Chondrocyte (in vitro differentiated cells): ENCODE measurements around the gene UBQLN1. TPM values are rescaled to one million over a fixed set of nuclear protein-coding genes. Genes with fewer than 3 reads are reported as not detected.

Experiments used
- DNase-seq: peaks from one replicate; pipeline ENCODE4 v3.0.0; 2021; ENCODE audit warnings: mixed read lengths, low spot score
- H3K27ac Mint-ChIP-seq: one replicate; pipeline ENCODE4 v1.8.0; 2021; ENCODE audit warnings: mild to moderate bottlenecking, moderate library complexity, mixed read lengths; ENCODE audit not compliant: unreplicated experiment
- H3K27me3 Mint-ChIP-seq: 2 replicates; pipeline ENCODE4 v1.8.0; 2021; ENCODE audit warnings: low read depth, mixed read lengths
- H3K36me3 Mint-ChIP-seq: 2 replicates; pipeline ENCODE4 v1.8.0; 2021; ENCODE audit warnings: low read depth, mixed read lengths
- H3K4me1 Mint-ChIP-seq: 2 replicates; pipeline ENCODE4 v1.8.0; 2021; ENCODE audit warnings: low read depth, mild to moderate bottlenecking, mixed read lengths
- H3K4me3 Mint-ChIP-seq: one replicate; pipeline ENCODE4 v1.8.0; 2021; ENCODE audit warnings: mild to moderate bottlenecking, moderate library complexity, mixed read lengths; ENCODE audit not compliant: unreplicated experiment
- H3K9me3 Mint-ChIP-seq: 2 replicates; pipeline ENCODE4 v1.8.0; 2021; ENCODE audit warnings: low read depth, mixed read lengths
- total RNA-seq: library from RNA; stranded (reverse); gene quantifications from 3 replicates; pipeline ENCODE4 v1.2.1, GENCODE V29; 2021
- TF ChIP-seq, protein P1 (sequence below): fragments of 200-600 bp; sonication (generic); IDR thresholded peaks from 2 replicates; pipeline ENCODE4 v1.5.0; 2021; ENCODE audit warnings: antibody characterized with exemption, mild to moderate bottlenecking, moderate library complexity

UBQLN1 gene
- total RNA-seq, 1 donor from 2014 or later, result 83.4 TPM

DNA sequence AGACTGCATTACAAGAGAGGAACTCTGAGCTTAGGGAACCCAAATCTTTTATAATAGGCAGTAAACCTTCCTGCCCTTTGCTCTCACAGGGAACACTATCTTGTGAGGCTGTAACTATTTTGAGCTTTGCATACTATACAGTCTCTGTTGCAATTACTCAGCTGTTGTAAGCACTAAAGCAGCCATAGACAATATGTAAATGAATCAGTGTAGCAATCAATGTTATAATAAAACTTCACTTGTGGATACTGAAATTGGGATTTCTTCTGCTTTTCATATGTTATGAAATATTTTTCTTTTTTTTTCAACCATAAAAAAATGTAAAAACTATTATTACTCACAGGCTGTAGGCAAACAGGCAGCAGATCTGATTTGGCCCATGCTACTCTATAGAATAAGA, 16.7 kb upstream of the UBQLN1 start:
- DNase-seq, result no peak
- no peak overlapping the region for H3K4me3 Mint-ChIP-seq
- H3K27me3 Mint-ChIP-seq, result peaks cover 4% of the 10 kb centered on the region
- peaks cover 3% of the 10 kb centered on the region for H3K9me3 Mint-ChIP-seq
- no peaks in the 10 kb centered on the region for H3K36me3 Mint-ChIP-seq
- H3K4me1 Mint-ChIP-seq, result no peaks in the 10 kb centered on the region
- TF ChIP-seq, protein P1, sequence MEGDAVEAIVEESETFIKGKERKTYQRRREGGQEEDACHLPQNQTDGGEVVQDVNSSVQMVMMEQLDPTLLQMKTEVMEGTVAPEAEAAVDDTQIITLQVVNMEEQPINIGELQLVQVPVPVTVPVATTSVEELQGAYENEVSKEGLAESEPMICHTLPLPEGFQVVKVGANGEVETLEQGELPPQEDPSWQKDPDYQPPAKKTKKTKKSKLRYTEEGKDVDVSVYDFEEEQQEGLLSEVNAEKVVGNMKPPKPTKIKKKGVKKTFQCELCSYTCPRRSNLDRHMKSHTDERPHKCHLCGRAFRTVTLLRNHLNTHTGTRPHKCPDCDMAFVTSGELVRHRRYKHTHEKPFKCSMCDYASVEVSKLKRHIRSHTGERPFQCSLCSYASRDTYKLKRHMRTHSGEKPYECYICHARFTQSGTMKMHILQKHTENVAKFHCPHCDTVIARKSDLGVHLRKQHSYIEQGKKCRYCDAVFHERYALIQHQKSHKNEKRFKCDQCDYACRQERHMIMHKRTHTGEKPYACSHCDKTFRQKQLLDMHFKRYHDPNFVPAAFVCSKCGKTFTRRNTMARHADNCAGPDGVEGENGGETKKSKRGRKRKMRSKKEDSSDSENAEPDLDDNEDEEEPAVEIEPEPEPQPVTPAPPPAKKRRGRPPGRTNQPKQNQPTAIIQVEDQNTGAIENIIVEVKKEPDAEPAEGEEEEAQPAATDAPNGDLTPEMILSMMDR, result no peak
- H3K27ac Mint-ChIP-seq, result no peak overlapping the region

DNA sequence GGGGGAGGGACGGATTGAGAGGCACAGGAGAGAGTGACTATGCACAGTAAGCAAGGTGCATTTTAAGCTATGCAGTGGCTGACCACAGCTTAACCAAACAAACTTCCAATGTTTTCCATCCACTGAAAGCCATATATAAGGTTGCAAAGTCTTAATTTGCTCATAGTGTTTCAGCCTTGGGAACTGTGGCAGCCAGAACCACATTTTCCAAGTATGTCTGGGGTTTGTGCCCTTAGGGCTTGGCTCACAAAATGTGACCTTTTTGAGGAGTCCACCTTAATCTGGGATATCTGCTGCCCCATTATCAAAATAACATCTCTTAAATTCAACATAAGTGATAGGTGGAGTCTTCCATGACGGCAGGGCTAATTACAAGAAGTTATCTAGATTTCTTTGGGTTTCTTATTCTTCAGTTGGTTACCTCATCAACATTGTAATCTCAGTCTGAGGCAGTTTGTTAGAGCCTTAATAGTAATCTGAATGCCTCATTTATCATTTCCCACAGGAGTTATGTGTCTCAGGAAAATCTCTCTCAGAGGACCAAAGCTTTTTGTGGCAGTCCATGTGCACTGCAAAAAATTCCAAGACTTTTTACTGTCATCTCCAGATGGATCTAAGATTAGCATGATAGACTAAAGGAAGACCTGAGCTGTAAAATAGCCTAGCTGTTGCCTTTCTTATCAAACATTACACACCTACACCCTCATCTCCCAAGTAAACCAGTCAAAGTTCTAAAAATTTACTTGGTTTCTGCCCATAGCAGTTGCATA, 15.2 kb upstream of the UBQLN1 start:
- H3K27ac Mint-ChIP-seq, result no peak overlapping the region
- TF ChIP-seq, protein P1, result no peak
- H3K9me3 Mint-ChIP-seq, result peaks cover 3% of the 10 kb centered on the region
- peaks cover 4% of the 10 kb centered on the region for H3K27me3 Mint-ChIP-seq
- no peak overlapping the region for H3K4me3 Mint-ChIP-seq
- H3K36me3 Mint-ChIP-seq, result no peaks in the 10 kb centered on the region
- H3K4me1 Mint-ChIP-seq, result no peaks in the 10 kb centered on the region
- DNase-seq, result no peak

DNA sequence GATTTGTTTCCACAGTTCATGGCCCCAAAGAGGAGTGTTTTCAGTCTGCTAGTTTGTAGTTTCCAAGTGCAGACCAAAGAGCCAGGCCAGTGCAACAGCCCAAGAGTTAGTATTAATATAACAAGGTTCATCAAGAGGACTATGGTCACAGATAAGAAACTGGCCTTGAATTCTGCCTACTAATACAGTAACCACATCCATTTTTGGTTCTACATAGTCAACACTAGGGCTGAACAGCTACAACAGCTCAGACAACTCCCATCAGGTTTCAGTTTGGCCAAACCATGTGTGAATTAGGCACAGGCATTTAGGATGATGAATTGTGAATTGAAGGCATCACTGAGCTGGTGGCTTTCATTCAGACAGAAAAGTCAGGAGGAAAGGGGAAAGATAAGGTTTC, 13.8 kb upstream of the UBQLN1 start:
- H3K4me3 Mint-ChIP-seq, result no peak overlapping the region
- TF ChIP-seq, protein P1, result no peak
- no peak overlapping the region for H3K27ac Mint-ChIP-seq
- H3K36me3 Mint-ChIP-seq, result no peaks in the 10 kb centered on the region
- H3K4me1 Mint-ChIP-seq, result no peaks in the 10 kb centered on the region
- H3K9me3 Mint-ChIP-seq, result peaks cover 10% of the 10 kb centered on the region
- no peak for DNase-seq
- H3K27me3 Mint-ChIP-seq, result peaks cover 2% of the 10 kb centered on the region

DNA sequence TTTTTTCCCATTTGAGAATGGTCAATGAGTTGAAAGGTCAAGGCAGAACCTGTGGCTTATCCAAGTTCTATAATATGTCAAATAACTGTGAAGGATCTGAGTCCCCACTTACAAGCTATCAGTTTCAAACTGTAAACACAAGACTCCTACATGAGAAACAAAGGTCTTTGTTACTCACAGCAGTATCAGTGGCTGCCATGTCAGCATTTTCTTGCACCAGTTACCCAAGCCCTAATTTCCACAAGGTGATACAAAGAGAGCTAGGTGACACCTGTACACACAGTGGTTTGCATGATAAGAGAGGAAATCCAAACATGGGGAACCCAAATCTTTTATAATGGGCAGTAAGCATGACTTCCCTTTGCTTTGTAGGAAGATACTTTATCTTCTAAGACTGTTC, 8.0 kb upstream of the UBQLN1 start:
- Mint-ChIP-seq H3K27me3 (no peaks in the 10 kb centered on the region), H3K36me3 (peaks cover 2% of the 10 kb centered on the region), H3K4me3 (no peak overlapping the region), H3K27ac (no peak overlapping the region), H3K4me1 (no peaks in the 10 kb centered on the region), H3K9me3 (peaks cover 16% of the 10 kb centered on the region)
- DNase-seq, result no peak
- TF ChIP-seq, protein P1, result no peak

DNA sequence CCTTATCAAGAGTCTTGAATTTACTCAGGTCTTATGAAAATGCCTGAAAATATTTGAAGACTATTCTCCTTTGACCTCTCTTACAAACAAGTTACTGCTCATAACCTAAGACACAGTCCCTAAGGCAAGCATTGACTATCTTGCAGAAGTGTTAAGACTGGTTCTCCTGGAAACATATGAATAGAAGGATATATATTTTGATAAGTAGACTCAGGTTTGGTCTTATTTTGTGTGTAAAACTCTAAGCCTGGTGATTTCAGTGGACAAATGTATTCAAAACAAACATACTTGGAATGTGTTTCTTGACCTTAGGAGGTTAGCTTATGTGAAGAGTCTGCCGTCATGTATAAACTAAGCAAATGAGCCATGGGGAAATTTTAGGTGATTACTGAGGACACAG, 7.5 kb upstream of the UBQLN1 start:
- Mint-ChIP-seq H3K27ac (no peak overlapping the region), H3K4me1 (no peaks in the 10 kb centered on the region), H3K9me3 (peaks cover 16% of the 10 kb centered on the region), H3K36me3 (peaks cover 2% of the 10 kb centered on the region), H3K27me3 (no peaks in the 10 kb centered on the region), H3K4me3 (no peak overlapping the region)
- no peak for DNase-seq
- TF ChIP-seq, protein P1, result no peak
